Ovary (tissue), 9 donors: ENCODE data around the gene KRTAP10-6. TPM values are rescaled to one million over a fixed set of nuclear protein-coding genes. Genes with fewer than 3 reads are reported as not detected.
"Not testable (repeated sequence)": the region's sequence is repeated elsewhere in the genome, so short reads cannot be mapped to it uniquely, and the experiment has no call there.

Experiments
- DNase-seq, 5 donors: peaks; one replicate each; pipeline ENCODE4 v3.0.0-alpha.2; 2019 to 2020
- H3K27ac ChIP-seq, 2 donors: fragments of 200-600 bp; one replicate each; pipeline versions ENCODE4 v1.5.1 to v1.8.0; 2019 to 2022
- H3K27me3 ChIP-seq: fragments of 200-600 bp; one replicate; pipeline ENCODE4 v1.8.0; 2022
- H3K36me3 ChIP-seq: fragments of 200-600 bp; sonication (generic); one replicate; pipeline ENCODE4 v1.5.1; 2019
- H3K4me1 ChIP-seq: one replicate; pipeline ENCODE4 v1.8.1; 2013; ENCODE audit warnings: mild to moderate bottlenecking, moderate library complexity; ENCODE audit not compliant: insufficient read depth
- H3K4me3 ChIP-seq: fragments of 200-600 bp; sonication (generic); one replicate; pipeline ENCODE4 v1.5.1; 2017
- H3K9me3 ChIP-seq, 2 donors: fragments of 200-600 bp in 1 of 2; sonication (generic) in 1 of 2; one replicate each; pipeline versions ENCODE4 v1.5.1 to v1.8.1; 2013 to 2019; ENCODE audit warnings: mild to moderate bottlenecking in 1 of 2, moderate library complexity in 1 of 2
- CTCF ChIP-seq, 3 donors: fragments of 450-650 bp in 2 of 3; fragments of 200-600 bp in 1 of 3; IDR thresholded peaks; one replicate each; pipeline versions ENCODE4 v1.5.1 to v1.8.0; 2016 to 2022; ENCODE audit warnings: antibody characterized with exemption in 3 of 3, mild to moderate bottlenecking in 1 of 3
- EP300 ChIP-seq: sonication (generic); formaldehyde crosslinking; IDR thresholded peaks from one replicate; pipeline ENCODE4 v1.6.1; 2017; ENCODE audit warnings: antibody characterized with exemption
- POLR2A ChIP-seq: fragments of 450-650 bp; IDR thresholded peaks from one replicate; pipeline ENCODE4 v1.6.1; 2017; ENCODE audit warnings: antibody characterized with exemption, mild to moderate bottlenecking, moderate library complexity
- WGBS, 3 donors: extraction: QIAGEN DNeasy Blood & Tissue Kit in 1 of 3; methylation state at CpG; one replicate each; pipeline versions ENCODE4 v1.1.5 to v1.1.7; 2013 to 2017; 5-methylcytosine and 5-hydroxymethylcytosine counted together
- intact Hi-C, 4 donors: fragments of 100-400 bp; cut with DNase I; formaldehyde crosslinking; loops; one replicate each; pipeline versions ENCODE4 v1.11.0 to v1.15.1; 2022 to 2023
- polyA plus RNA-seq, 2 donors: library from polyadenylated mRNA; stranded (reverse); fragments of 200-250 nt in 1 of 2; fragments of 350-450 nt in 1 of 2; fragmentation: Illumina TruSeq in 1 of 2; extraction: RNeasy Lipid Tissue Mini Kit (QIAGEN cat#74804) in 1 of 2; gene quantifications; one replicate each; pipeline ENCODE4 v1.2.3, GENCODE V29; 2013 to 2014
- total RNA-seq, 7 donors: library from RNA; depleted of rRNA in 2 of 7; stranded (reverse); fragments of >200 nt in 2 of 7; fragmentation: NEBNext Ultra II Directional in 3 of 7; extraction: Animal tissue kit (Norgen Biotek cat#: 25700) in 3 of 7; gene quantifications; one replicate each; pipeline versions ENCODE4 v1.1.0 to v1.2.4, GENCODE V29; 2016 to 2023
- donor health status: DM: no; HTN: no; CAD: no; lungs with moderate emphysema.
- donor health status: DM: no; HTN: no; CAD: no.
- donor health status: Bipolar disorder and iron deficiency.
- donor health status: DM: yes; HTN: yes; CAD: no.
- donor health status: DM: no; HTN: no; CAD: no.
- donor health status: DM: yes; HTN: yes; CAD: no.

Gene KRTAP10-6
- total and polyA plus RNA-seq, 9 donors: not detected

- Histone ChIP-seq H3K9me3 (no peaks in the 10 kb centered on the region), H3K36me3 (no peaks in the 10 kb centered on the region), H3K27ac (no peak overlapping the region), H3K27me3 (no peaks in the 10 kb centered on the region), H3K4me1 (no peaks in the 10 kb centered on the region), H3K4me3 (no peak overlapping the region)
- peak in 1 of 5 donors; percentile 10 for DNase-seq
- WGBS, 3 donors: 17 to 24% (median 18%) methylated on average over 11 of the region's 11 CpGs
- intact Hi-C loops: no loop called here
- TF ChIP-seq CTCF (IDR thresholded peaks at IDR 0.05) (no peak), POLR2A (no peak), EP300 (no peak)
Measured at GRCh38 chr21:44583089-44583799, 9.1 kb downstream of the KRTAP10-6 start.

GRCh38 chr21:44582055-44582454, 10.2 kb downstream of the KRTAP10-6 start:
- H3K36me3 ChIP-seq: no peaks in the 10 kb centered on the region
- intact Hi-C loops: no loop called here
- DNase-seq: no peak
- no peaks in the 10 kb centered on the region for H3K27me3 ChIP-seq
- H3K27ac ChIP-seq: no peak overlapping the region
- TF ChIP-seq EP300 (no peak), CTCF (IDR thresholded peaks at IDR 0.05) (no peak), POLR2A (no peak)
- H3K4me1 ChIP-seq: no peaks in the 10 kb centered on the region
- H3K9me3 ChIP-seq: no peaks in the 10 kb centered on the region
- H3K4me3 ChIP-seq: no peak overlapping the region
- 75 to 82% (median 76%) methylated on average over 15 of the region's 15 CpGs for WGBS, 3 donors

GRCh38 chr21:44581158-44581557, 11.1 kb downstream of the KRTAP10-6 start:
- H3K36me3 ChIP-seq: no peaks in the 10 kb centered on the region
- 69 to 76% (median 74%) methylated on average over 3 of the region's 3 CpGs for WGBS, 3 donors
- no peak overlapping the region for H3K4me3 ChIP-seq
- TF ChIP-seq CTCF (IDR thresholded peaks at IDR 0.05) (no peak), EP300 (no peak), POLR2A (no peak)
- H3K9me3 ChIP-seq: no peaks in the 10 kb centered on the region
- H3K4me1 ChIP-seq: no peaks in the 10 kb centered on the region
- no peak for DNase-seq
- no peaks in the 10 kb centered on the region for H3K27me3 ChIP-seq
- intact Hi-C loops: no loop called here
- H3K27ac ChIP-seq: no peak overlapping the region

GRCh38 chr21:44580231-44580821, 12.0 kb downstream of the KRTAP10-6 start, which contains the start of gene KRTAP10-5:
TSS of gene KRTAP10-5 (minus strand) at chr21:44580604. CDS start at chr21:44580578, 26 bp downstream.
- H3K36me3 ChIP-seq, H3K4me3 ChIP-seq, intact Hi-C loops, H3K9me3 ChIP-seq, H3K27ac ChIP-seq, H3K4me1 ChIP-seq, H3K27me3 ChIP-seq: not testable (repeated sequence)
- DNase-seq: peak in 1 of 5 donors; percentile 3
- 34 to 44% (median 34%) methylated on average over 19 of the region's 19 CpGs for WGBS, 3 donors

GRCh38 chr21:44579833-44580144, 12.5 kb downstream of the KRTAP10-6 start:
- intact Hi-C loops: no loop called here
- no peak for DNase-seq
- H3K9me3 ChIP-seq: no peaks in the 10 kb centered on the region
- H3K4me3 ChIP-seq: no peak overlapping the region
- no peak for TF ChIP-seq CTCF (IDR thresholded peaks at IDR 0.05)
- no peak for TF ChIP-seq EP300
- TF ChIP-seq POLR2A: no peak
- no peaks in the 10 kb centered on the region for H3K27me3 ChIP-seq
- 64 to 72% (median 69%) methylated on average over 7 of the region's 7 CpGs for WGBS, 3 donors
- no peaks in the 10 kb centered on the region for H3K36me3 ChIP-seq
- H3K27ac ChIP-seq: no peak overlapping the region
- H3K4me1 ChIP-seq: no peaks in the 10 kb centered on the region
